HG03159 (cell line): ENCODE results near the gene FAH.
A peak's percentile ranks its signal among the peaks of the same experiment; 100 is the strongest.
"Not testable (repeated sequence)": the region's sequence is repeated elsewhere in the genome, so short reads cannot be mapped to it uniquely, and the experiment has no call there.

Experiments
- ATAC-seq: cut with Tn5 transposase; IDR thresholded peaks from one replicate; pipeline ENCODE4 v1.9.1; 2021; ENCODE audit warnings: mild to moderate bottlenecking, moderate library complexity; ENCODE audit not compliant: unreplicated experiment

The FAH gene

GRCh38 chr15:80152896-80153876 lies at the start of gene FAH:
FAH (plus strand) TSS chr15:80152999; CDS start chr15:80153055, 56 bp downstream.
- peak; percentile 49 for ATAC-seq

GRCh38 chr15:80105193-80105592 lies 47.6 kb upstream of the FAH start:
- no peak for ATAC-seq

- no peak for ATAC-seq
Measured at GRCh38 chr15:80105595-80105994, 47.2 kb upstream of the FAH start.

GRCh38 chr15:80106051-80106450 lies 46.7 kb upstream of the FAH start:
- no peak for ATAC-seq

- no peak for ATAC-seq
Measured at GRCh38 chr15:80107204-80107603, 45.6 kb upstream of the FAH start.

- no peak for ATAC-seq
Measured at GRCh38 chr15:80107774-80108173, 45.0 kb upstream of the FAH start.

- no peak for ATAC-seq
Measured at GRCh38 chr15:80109388-80109787, 43.4 kb upstream of the FAH start.

- ATAC-seq, result no peak
Measured at GRCh38 chr15:80110920-80111319, 41.9 kb upstream of the FAH start.

GRCh38 chr15:80114114-80114513 lies 38.7 kb upstream of the FAH start:
- no peak for ATAC-seq

- no peak for ATAC-seq
Measured at GRCh38 chr15:80115021-80115420, 37.8 kb upstream of the FAH start.

GRCh38 chr15:80118956-80119355 lies 33.8 kb upstream of the FAH start:
- no peak for ATAC-seq

- ATAC-seq, result no peak
Measured at GRCh38 chr15:80120636-80121035, 32.2 kb upstream of the FAH start.

- no peak for ATAC-seq
Measured at GRCh38 chr15:80121546-80121945, 31.3 kb upstream of the FAH start.

GRCh38 chr15:80123034-80123433 lies 29.8 kb upstream of the FAH start:
- ATAC-seq, result no peak

GRCh38 chr15:80127253-80127652 lies 25.5 kb upstream of the FAH start:
- ATAC-seq, result not testable (repeated sequence)

- no peak for ATAC-seq
Measured at GRCh38 chr15:80127911-80128310, 24.9 kb upstream of the FAH start.

GRCh38 chr15:80132382-80132781 lies 20.4 kb upstream of the FAH start:
- no peak for ATAC-seq

GRCh38 chr15:80136854-80137253 lies 15.9 kb upstream of the FAH start:
- no peak for ATAC-seq

- no peak for ATAC-seq
Measured at GRCh38 chr15:80138961-80139360, 13.8 kb upstream of the FAH start.

GRCh38 chr15:80140909-80141308 lies 11.9 kb upstream of the FAH start:
- ATAC-seq, result no peak

- no peak for ATAC-seq
Measured at GRCh38 chr15:80141916-80142598, 10.7 kb upstream of the FAH start.

GRCh38 chr15:80142646-80143045 lies 10.2 kb upstream of the FAH start:
- no peak for ATAC-seq
